Liver (tissue), 3 donors: ENCODE data around the gene HOXD4.

Experiments used
- EGR1 ChIP-seq, 2 donors: IDR thresholded peaks; 2 replicates each; pipeline ENCODE4 v1.6.1; 2016 to 2018; ENCODE audit warnings: antibody characterized with exemption in 2 of 2, low read depth in 2 of 2
- GABPA ChIP-seq, 2 donors: IDR thresholded peaks in 1 of 2; conservative IDR thresholded peaks in 1 of 2; 2 replicates each; pipeline ENCODE4 v1.6.1; 2016; ENCODE audit warnings: antibody characterized with exemption in 2 of 2, mild to moderate bottlenecking in 1 of 2, moderate library complexity in 1 of 2
- RAD21 ChIP-seq, 2 donors: IDR thresholded peaks; 2 replicates each; pipeline ENCODE4 v1.6.1; 2016; ENCODE audit warnings: antibody characterized with exemption in 2 of 2, mild to moderate bottlenecking in 2 of 2
- RXRA ChIP-seq, 2 donors: IDR thresholded peaks; 2 replicates each; pipeline ENCODE4 v1.6.1; 2017 to 2018; ENCODE audit warnings: antibody characterized with exemption in 2 of 2, mild to moderate bottlenecking in 1 of 2
- SP1 ChIP-seq: IDR thresholded peaks from 2 replicates; pipeline ENCODE4 v1.6.1; 2018; ENCODE audit warnings: antibody characterized with exemption, mild to moderate bottlenecking
- TAF1 ChIP-seq: conservative IDR thresholded peaks from 2 replicates; pipeline ENCODE4 v1.6.1; 2016; ENCODE audit warnings: antibody characterized with exemption, mild to moderate bottlenecking
- YY1 ChIP-seq: IDR thresholded peaks from 2 replicates; pipeline ENCODE4 v1.6.1; 2016; ENCODE audit warnings: antibody characterized with exemption, mild to moderate bottlenecking
- TF ChIP-seq, protein P1 (sequence below): fragments of 150-350 bp; IDR thresholded peaks from 2 replicates; pipeline ENCODE4 v1.5.1; 2017; ENCODE audit warnings: improper control_type of control experiment, low read depth, low read length; ENCODE audit not compliant: missing input control
- TF ChIP-seq, protein P2 (sequence below): IDR thresholded peaks from 2 replicates; pipeline ENCODE4 v1.6.1; 2016; ENCODE audit warnings: antibody characterized with exemption
- TF ChIP-seq, protein P3 (sequence below): IDR thresholded peaks from 2 replicates; pipeline ENCODE4 v1.6.1; 2016; ENCODE audit warnings: antibody characterized with exemption, mild to moderate bottlenecking
- TF ChIP-seq, protein P4 (sequence below): IDR thresholded peaks from 2 replicates; pipeline ENCODE4 v1.6.1; 2016; ENCODE audit warnings: antibody characterized with exemption
- donor health status: healthy.
- donor health status: healthy.

DNA sequence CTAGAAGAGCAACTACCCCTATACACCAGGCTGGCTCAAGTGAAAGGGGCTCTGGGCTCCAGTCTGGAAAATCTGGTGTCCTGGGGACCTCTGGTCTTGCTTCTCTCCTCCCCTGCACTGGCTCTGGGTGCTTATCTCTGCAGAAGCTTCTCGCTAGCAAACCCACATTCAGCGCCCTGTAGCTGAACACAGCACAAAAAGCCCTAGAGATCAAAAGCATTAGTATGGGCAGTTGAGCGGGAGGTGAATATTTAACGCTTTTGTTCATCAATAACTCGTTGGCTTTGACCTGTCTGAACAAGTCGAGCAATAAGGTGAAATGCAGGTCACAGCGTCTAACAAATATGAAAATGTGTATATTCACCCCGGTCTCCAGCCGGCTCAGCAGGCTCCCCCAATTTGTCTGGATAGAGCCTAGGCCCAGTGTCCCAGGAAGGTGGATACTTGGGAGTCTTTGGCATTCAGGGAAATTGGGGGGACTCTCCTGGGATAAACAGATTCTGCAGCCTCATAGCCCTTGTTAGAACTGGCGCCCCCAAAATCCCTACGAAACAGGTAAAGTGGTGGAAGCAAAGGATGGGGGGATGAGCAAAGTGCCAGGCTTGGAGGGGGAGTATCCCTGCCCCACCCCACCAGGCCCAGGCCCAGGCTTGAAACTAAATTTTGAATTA, 2.5 kb upstream of the HOXD4 start:
- no peak for TF ChIP-seq EGR1 (IDR thresholded peaks at IDR 0.05; ENCODE audit: low read depth in 2 of 2)
- TF ChIP-seq, protein P1, sequence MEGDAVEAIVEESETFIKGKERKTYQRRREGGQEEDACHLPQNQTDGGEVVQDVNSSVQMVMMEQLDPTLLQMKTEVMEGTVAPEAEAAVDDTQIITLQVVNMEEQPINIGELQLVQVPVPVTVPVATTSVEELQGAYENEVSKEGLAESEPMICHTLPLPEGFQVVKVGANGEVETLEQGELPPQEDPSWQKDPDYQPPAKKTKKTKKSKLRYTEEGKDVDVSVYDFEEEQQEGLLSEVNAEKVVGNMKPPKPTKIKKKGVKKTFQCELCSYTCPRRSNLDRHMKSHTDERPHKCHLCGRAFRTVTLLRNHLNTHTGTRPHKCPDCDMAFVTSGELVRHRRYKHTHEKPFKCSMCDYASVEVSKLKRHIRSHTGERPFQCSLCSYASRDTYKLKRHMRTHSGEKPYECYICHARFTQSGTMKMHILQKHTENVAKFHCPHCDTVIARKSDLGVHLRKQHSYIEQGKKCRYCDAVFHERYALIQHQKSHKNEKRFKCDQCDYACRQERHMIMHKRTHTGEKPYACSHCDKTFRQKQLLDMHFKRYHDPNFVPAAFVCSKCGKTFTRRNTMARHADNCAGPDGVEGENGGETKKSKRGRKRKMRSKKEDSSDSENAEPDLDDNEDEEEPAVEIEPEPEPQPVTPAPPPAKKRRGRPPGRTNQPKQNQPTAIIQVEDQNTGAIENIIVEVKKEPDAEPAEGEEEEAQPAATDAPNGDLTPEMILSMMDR: no peak
- TF ChIP-seq, protein P2, sequence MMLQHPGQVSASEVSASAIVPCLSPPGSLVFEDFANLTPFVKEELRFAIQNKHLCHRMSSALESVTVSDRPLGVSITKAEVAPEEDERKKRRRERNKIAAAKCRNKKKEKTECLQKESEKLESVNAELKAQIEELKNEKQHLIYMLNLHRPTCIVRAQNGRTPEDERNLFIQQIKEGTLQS: no peak
- TF ChIP-seq, protein P3, sequence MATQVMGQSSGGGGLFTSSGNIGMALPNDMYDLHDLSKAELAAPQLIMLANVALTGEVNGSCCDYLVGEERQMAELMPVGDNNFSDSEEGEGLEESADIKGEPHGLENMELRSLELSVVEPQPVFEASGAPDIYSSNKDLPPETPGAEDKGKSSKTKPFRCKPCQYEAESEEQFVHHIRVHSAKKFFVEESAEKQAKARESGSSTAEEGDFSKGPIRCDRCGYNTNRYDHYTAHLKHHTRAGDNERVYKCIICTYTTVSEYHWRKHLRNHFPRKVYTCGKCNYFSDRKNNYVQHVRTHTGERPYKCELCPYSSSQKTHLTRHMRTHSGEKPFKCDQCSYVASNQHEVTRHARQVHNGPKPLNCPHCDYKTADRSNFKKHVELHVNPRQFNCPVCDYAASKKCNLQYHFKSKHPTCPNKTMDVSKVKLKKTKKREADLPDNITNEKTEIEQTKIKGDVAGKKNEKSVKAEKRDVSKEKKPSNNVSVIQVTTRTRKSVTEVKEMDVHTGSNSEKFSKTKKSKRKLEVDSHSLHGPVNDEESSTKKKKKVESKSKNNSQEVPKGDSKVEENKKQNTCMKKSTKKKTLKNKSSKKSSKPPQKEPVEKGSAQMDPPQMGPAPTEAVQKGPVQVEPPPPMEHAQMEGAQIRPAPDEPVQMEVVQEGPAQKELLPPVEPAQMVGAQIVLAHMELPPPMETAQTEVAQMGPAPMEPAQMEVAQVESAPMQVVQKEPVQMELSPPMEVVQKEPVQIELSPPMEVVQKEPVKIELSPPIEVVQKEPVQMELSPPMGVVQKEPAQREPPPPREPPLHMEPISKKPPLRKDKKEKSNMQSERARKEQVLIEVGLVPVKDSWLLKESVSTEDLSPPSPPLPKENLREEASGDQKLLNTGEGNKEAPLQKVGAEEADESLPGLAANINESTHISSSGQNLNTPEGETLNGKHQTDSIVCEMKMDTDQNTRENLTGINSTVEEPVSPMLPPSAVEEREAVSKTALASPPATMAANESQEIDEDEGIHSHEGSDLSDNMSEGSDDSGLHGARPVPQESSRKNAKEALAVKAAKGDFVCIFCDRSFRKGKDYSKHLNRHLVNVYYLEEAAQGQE: no peak
- no peak for TF ChIP-seq SP1
- no peak for TF ChIP-seq YY1
- no peak for TF ChIP-seq GABPA (IDR thresholded peaks at IDR 0.05 in 1 of 2, conservative IDR thresholded peaks at IDR 0.05 in 1 of 2)
- TF ChIP-seq TAF1: no peak
- TF ChIP-seq, protein P4, sequence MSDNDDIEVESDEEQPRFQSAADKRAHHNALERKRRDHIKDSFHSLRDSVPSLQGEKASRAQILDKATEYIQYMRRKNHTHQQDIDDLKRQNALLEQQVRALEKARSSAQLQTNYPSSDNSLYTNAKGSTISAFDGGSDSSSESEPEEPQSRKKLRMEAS: no peak
- TF ChIP-seq RAD21 (IDR thresholded peaks at IDR 0.05): no peak
- TF ChIP-seq RXRA (IDR thresholded peaks at IDR 0.05): no peak
